Stomach (tissue), 4 donors: Measurements from ENCODE around the gene HECW1.

Experiments used
- EP300 ChIP-seq: sonication (generic); formaldehyde crosslinking; IDR thresholded peaks from one replicate; pipeline ENCODE4 v1.6.1; 2017; ENCODE audit warnings: antibody characterized with exemption
- POLR2A ChIP-seq, 4 donors: fragments of 450-650 bp; IDR thresholded peaks; one replicate each; pipeline ENCODE4 v1.6.1; 2016; ENCODE audit warnings: antibody characterized with exemption in 4 of 4, control low read depth in 2 of 4, mild to moderate bottlenecking in 1 of 4, moderate library complexity in 1 of 4
- POLR2AphosphoS5 ChIP-seq, 3 donors: sonication (generic); formaldehyde crosslinking; IDR thresholded peaks; one replicate each; pipeline ENCODE4 v1.6.1; 2016; ENCODE audit warnings: antibody characterized with exemption in 3 of 3
- TF ChIP-seq, protein P1 (sequence below), 7 experiments: fragments of 450-650 bp in 4 of 7; fragments of 200-600 bp in 3 of 7; sonication (generic) in 3 of 7; IDR thresholded peaks; one replicate each; pipeline ENCODE4 v1.5.1; 2016 to 2019; ENCODE audit warnings: antibody characterized with exemption in 7 of 7, control low read depth in 2 of 7, mild to moderate bottlenecking in 1 of 7

DNA sequence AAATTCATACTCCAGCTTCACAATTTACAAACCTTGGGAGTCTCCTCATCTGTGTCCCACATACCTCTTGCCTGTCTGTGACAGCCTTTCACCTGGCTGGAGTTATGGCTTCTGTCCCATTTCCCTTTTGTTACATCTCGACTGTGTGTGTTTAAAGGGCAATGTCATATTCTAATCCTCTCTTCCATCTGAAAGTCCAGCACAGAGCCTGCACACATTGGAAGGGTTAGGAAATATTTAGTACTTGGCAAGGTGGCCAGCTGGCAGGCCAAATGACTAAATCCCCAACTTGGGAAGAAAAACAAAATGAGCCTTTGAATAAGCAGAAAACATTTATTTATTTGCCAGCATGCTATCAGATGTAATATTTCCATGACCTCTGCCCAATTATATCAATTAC lies 350.4 kb downstream of the HECW1 start:
- no peak for TF ChIP-seq POLR2AphosphoS5 (IDR thresholded peaks at IDR 0.05)
- TF ChIP-seq, protein P1, sequence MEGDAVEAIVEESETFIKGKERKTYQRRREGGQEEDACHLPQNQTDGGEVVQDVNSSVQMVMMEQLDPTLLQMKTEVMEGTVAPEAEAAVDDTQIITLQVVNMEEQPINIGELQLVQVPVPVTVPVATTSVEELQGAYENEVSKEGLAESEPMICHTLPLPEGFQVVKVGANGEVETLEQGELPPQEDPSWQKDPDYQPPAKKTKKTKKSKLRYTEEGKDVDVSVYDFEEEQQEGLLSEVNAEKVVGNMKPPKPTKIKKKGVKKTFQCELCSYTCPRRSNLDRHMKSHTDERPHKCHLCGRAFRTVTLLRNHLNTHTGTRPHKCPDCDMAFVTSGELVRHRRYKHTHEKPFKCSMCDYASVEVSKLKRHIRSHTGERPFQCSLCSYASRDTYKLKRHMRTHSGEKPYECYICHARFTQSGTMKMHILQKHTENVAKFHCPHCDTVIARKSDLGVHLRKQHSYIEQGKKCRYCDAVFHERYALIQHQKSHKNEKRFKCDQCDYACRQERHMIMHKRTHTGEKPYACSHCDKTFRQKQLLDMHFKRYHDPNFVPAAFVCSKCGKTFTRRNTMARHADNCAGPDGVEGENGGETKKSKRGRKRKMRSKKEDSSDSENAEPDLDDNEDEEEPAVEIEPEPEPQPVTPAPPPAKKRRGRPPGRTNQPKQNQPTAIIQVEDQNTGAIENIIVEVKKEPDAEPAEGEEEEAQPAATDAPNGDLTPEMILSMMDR (IDR thresholded peaks at IDR 0.05), result no peak
- no peak for TF ChIP-seq POLR2A (IDR thresholded peaks at IDR 0.05)
- no peak for TF ChIP-seq EP300
